ENCODE measurements around the gene GOLGA6L10.

DNA sequence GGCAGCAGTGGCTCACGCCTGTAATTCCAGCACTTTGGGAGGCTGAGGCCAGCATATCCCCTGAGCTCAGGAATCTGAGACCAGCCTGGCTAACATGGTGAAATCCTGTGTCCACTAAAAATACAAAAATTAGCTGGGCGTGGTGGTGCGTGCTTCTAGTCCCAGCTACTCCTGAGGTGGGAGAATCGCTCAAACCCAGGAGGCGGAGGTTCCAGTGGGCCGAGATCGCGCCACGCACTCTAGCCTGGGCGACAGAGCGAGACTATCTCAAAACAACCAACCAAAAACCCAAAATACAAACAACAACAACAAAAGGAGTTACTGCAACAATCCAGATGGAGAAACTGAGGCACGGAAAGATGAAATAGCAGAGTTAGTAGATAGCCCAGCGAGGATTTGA, 51.2 kb downstream of the GOLGA6L10 start:
- TF ChIP-seq, protein P1, sequence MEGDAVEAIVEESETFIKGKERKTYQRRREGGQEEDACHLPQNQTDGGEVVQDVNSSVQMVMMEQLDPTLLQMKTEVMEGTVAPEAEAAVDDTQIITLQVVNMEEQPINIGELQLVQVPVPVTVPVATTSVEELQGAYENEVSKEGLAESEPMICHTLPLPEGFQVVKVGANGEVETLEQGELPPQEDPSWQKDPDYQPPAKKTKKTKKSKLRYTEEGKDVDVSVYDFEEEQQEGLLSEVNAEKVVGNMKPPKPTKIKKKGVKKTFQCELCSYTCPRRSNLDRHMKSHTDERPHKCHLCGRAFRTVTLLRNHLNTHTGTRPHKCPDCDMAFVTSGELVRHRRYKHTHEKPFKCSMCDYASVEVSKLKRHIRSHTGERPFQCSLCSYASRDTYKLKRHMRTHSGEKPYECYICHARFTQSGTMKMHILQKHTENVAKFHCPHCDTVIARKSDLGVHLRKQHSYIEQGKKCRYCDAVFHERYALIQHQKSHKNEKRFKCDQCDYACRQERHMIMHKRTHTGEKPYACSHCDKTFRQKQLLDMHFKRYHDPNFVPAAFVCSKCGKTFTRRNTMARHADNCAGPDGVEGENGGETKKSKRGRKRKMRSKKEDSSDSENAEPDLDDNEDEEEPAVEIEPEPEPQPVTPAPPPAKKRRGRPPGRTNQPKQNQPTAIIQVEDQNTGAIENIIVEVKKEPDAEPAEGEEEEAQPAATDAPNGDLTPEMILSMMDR (IDR thresholded peaks at IDR 0.05) = no peak
- TF ChIP-seq POLR2A (IDR thresholded peaks at IDR 0.05) (no peak), POLR2AphosphoS5 (IDR thresholded peaks at IDR 0.05; ENCODE audit: insufficient read depth in 1 of 2, low read depth in 1 of 2) (no peak)

Data from vagina (tissue), 2 donors.